NOMO-1 (cell line): ENCODE results near the gene ETV7.
"Not testable (repeated sequence)": the region's sequence is repeated elsewhere in the genome, so short reads cannot be mapped to it uniquely, and the experiment has no call there.

ENCODE experiments used
- DNase-seq, 2 experiments: peaks; one replicate each; lab custom pipeline; 2025; ENCODE audit not compliant: unreplicated experiment in 2 of 2; lab: John Stamatoyannopoulos, UW

ETV7 gene

DNA sequence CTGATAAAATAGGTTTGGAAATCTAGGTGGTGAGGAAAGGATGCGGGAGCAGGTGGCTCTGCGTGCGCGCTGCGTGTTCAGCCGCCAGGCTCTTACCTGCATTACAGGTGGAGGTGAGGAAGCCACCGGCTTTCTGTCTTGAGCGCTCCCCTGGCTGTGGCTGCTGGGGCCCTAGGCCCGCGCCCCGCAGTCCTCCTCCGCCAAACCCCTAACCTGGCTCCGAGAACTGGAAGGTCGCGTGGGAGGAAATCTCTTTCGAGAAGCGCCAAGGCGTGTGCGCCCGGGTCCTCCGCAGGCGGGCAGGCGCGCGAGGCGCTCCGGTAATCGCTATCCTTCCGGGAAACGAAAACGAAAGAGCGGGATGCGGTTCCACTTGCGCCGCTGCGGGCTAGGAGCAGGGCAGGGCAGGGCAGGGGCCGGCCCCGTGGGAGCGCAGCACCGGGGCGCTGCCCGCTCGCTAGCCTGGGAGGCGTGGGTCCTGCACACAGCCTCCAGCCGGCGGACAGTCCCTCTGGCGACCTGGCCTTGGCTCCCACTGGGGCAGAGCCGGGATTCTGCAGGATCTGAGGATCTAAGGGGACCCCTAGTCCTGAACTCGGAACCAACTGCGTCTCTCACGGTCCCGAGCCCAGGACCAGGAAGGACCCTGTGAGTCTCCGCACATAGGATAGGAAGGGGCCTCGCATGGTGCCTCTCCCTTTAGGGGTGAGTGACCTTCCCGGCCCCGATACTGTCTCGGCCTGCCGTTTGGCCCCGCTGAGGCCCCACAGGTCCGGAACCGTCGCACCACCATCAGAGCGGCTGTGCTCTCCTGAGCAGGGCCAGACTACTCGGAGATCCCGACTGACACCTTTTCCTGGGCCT lies at the start of gene ETV7:
Gene ETV7, minus strand, starts transcription at position 230 of the 864 bp plus-strand sequence. Its CDS starts 128 bp downstream, at position 102.
- DNase-seq: peak; percentile 20 to 41

GRCh38 chr6:36436466-36436865 lies 49.0 kb upstream of the ETV7 start:
- DNase-seq: no peak

- no peak for DNase-seq
These were observed 44.7 kb upstream of the ETV7 start for GRCh38 chr6:36432151-36432671.

DNA sequence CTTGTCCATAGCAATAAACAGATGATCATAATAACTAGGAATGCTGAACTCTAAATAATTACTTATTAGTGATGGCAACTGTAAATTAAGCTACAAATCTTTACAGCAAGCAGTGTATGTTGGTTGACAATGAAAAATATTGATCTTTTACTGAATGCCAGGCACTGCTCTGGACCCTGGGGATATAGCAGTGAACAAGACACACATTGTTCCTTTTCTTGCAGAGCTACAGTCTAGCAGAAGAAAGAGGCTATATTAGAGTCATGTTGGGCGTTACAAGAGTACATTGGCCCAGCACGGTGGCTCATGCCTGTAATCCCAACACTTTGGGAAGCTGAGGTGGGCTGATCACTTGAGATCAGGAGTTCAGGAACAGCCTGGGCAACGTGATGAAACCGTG lies 43.7 kb upstream of the ETV7 start:
- DNase-seq: no peak

GRCh38 chr6:36430351-36430750 lies 42.9 kb upstream of the ETV7 start:
- no peak for DNase-seq

GRCh38 chr6:36428911-36429310 lies 41.4 kb upstream of the ETV7 start:
- DNase-seq: no peak

DNA sequence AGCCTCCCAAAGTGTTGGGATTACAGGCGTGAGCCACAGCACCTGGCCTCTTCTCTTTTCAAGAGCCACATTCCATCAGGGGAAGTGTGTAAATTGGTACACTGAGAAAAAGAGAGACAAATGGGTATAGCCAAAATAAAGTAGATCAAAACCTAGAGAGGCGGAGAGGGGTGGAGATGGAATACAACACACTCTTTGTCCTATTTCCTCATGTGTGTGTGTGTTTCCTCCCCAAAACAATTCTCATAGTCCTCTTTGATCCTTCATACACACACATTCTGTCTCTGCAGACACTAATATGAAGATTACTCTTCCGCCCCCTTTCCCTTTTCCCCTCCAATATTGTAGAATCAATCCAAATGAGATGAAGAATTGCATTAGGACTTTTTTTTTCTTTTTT lies 39.2 kb upstream of the ETV7 start:
- DNase-seq: no peak

DNA sequence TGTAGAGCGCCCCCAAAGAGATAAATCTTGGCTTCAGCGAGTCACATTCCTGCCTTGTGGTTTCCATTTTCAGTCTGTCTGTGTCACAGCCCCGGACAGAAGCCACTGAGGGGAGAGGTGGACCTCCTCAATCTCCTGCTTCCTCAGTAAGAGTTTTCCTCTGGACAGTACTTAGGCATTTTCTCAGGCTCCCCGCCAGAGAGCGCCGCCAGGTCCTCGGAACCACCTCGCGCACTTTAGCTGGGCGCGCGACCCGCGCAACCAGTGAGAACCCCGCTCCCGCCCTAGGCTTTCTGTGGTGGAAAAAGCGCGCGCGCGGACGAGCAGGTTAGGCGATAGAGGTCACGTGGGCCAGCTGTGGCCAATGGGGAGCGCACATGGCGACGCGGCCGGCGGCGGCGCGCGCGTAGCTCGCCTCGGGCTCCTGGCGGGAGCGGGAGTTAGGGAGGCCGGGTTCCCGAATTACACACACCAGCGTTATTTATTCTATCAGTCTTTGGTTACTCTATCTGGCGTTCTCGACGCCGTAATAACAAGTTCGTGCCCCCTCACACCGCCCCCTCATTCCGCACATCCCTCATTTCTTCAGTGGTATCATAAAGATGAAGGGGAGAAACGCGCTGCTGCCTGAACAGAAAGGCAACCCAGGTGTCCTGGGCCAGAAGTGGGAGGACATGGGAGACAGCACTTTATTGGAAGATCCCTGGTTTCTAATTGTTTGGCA lies 35.8 kb upstream of the ETV7 start:
- DNase-seq: peak; percentile 98 to 99

- no peak for DNase-seq
These were observed 35.2 kb upstream of the ETV7 start for GRCh38 chr6:36422714-36423100.

GRCh38 chr6:36419310-36419709 lies 31.8 kb upstream of the ETV7 start:
- DNase-seq: peak; percentile 78 to 87

GRCh38 chr6:36418558-36418957 lies 31.1 kb upstream of the ETV7 start:
- no peak for DNase-seq

DNA sequence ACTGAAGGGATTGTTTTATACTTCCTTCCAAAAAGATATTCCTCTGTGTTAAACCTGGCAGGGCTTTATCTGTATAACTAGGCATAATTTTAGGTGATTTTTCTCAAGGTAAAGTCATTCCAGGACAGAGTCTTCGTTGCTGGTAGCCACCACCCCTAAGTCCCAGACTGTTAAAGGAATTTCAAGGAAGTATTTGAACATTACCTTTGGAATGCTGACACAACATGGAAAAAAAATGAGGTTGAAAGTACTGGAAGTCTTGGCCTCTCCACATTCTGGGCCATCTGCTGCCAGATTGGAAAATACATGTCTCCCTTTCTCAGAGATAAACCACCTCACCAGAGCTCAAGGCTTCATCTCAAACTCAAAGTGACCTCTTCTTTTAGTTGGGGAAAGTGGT lies 27.0 kb upstream of the ETV7 start:
- no peak for DNase-seq

DNA sequence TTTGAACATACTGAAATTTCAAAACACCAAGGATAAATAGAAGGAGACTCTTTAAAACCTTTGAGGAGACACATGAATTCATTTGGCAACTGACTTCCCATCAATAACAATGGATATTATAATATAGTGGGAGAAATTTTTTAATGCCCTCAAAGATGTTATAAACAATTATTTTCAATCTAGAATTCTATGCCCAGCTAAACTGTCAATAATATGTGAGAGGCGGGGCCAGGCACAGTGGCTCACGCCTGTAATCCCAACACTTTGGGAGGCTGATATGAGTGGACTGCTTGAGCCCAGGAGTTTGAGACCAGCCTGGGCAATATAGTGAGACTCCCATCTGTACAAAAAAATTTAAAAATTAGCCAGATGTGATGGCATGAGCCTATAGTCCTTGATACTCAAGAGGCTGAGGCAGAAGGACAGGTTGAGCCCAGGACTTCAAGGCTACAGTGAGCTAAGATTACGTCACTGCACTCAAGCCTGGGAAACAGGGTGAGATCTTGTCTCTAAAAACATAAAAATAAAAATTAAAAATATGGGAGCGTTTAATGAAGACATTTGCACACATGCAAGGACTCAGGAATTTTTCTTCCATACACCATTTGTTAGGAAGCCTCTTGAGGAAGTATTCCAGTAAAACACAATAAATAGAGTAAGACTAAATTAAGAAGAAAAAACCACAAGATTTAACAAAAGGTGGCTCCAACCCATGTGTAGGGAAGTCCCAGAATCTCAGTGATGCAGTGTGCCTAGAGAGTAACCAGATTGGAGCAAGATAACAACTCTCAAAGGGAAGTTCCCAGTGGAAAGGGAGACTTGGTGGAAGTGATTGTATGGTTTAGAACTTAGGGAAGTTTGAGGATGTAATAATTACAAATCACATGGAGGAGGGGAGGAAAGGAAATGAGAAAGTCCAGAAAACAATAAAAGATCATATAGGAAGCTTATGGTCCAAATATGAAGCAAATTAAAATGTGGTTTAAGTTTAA lies 26.3 kb upstream of the ETV7 start:
- DNase-seq: no peak

GRCh38 chr6:36409718-36410117 lies 22.2 kb upstream of the ETV7 start:
- DNase-seq: not testable (repeated sequence)

- DNase-seq: no peak
These were observed 16.7 kb upstream of the ETV7 start for GRCh38 chr6:36404164-36404563.

GRCh38 chr6:36402481-36402880 lies 15.0 kb upstream of the ETV7 start:
- DNase-seq: no peak

DNA sequence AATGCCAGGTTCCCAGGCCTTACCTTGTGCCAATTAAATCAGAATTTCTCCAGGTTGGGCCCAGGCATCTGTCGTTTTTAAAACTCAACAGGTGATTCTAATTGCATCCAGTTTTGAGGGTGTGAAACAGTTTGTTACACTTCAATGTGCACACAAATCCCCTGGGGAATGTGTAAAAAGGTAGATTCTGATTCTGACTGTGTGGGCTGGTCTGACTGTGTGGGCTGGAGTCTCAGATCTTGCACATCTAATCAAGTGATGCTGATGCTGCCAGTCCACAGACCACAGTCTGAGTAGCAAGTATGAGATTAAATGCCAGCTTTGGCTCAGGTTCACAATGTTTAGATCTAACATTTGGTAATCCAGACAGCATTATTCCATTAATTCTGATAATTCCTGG lies 12.5 kb upstream of the ETV7 start:
- no peak for DNase-seq

- DNase-seq: no peak
These were observed 5.2 kb upstream of the ETV7 start for GRCh38 chr6:36392621-36393020.

GRCh38 chr6:36389353-36389752 lies 1.9 kb upstream of the ETV7 start:
- no peak for DNase-seq
